Measurements from ENCODE around the gene SVOP.

Gene SVOP

GRCh38 chr12:108973629-108974152 is 47.2 kb downstream of the SVOP start:
- no peak for DNase-seq

DNA sequence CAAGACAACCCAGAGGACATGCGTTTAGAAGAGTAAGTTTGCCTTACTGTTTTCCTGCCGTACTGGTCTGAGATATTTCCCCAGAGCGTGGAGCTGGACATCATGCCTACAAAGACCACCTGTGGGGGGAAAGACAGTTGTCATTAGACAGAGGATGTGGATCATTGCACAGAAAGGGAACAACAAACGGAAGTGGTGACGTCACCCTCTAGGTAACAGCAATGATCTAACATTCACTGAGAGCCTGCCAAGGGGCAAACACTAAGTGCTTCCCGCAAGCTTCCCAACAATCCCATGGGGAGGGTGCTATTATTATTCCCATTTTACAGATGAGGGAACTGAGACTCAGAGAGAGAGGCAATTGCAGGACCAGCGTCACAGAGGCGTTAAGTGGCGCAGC is 48.5 kb downstream of the SVOP start:
- DNase-seq: no peak

DNA sequence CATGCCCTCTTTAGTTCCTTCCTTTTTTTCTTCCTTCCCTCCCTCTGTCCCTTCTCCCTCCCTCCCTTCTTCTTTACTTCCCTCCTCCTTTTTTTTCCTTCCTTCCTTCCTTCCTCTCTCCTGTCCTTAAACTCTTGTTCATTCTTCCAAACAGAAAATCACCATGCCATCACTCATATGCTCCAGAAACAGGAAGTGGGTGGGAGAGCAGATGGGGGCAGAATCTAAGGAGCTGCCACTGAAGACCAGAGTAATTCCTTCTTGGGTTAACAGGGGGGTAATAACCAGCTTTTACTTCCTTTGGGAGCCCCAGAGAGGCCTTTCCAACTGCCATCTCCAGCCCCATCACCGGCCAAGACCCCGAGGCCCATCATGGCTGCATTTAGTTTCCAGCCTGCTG is 51.2 kb downstream of the SVOP start:
- DNase-seq: no peak

DNA sequence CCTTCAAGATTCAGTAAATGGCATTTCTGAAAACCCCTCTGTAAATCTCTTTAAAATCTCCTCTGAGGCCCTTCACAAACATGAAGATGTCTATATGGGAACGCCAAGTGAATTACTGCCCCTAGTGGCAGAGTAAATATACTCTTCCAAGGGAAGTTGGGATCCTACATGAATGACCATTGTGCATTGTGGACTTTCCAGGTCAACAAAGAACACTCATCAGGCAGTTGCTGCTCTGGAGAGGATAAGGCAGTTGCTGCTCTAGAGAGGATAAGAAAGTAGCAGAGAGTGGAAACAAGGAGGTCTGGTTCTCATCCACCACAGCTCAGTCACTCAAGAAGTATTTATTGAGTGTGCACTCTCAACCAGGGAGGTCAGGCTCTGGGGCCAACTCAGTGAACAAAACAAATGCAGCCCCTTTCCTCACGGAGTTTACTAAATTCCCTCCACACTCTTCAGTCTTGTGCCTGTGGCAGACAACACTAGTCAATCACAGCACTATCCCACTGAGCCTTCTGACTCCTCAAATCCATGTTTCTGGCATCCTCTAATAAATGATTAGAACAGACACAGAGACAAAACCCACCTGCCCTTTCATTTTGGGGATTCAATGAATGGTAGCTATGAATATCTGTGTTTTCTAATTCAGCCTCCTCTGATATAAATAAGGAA is 52.9 kb downstream of the SVOP start:
- DNase-seq: no peak

DNA sequence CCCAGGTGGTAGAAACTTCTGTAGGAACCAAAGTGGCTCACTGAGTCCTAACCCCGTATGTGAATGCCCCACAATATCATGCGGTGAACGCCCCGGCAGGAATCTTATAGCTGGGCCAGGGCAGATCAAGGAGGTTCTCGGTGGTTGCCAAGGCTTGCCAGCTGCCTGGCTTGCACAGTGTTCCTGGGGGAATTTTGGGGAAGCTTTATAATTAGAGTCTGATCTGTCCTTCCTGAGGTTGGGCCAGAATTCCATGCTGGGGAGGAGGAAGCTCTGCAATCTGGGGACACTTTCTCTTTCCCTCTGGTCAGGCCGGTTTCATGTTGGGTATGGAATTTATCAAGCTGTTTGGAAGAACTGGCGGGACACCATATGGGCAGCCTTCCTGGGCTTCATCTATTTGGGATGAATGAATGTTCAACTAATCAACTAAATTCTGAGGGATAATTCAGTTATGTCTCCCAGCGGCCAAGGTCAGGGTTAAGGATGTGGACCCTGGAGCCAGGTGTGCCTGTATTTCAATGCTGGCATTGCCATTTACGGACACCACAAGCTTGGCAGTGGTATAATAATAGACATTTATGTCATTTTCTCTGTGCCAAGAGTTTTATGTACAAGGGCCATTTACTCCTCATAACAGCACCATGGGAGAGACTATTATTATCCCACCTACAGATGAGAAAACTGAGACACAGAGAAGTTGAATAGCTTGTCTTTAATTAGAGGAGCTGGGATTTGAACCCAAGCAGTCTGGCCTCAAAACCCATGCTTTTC is 54.3 kb downstream of the SVOP start:
- DNase-seq: no peak

DNA sequence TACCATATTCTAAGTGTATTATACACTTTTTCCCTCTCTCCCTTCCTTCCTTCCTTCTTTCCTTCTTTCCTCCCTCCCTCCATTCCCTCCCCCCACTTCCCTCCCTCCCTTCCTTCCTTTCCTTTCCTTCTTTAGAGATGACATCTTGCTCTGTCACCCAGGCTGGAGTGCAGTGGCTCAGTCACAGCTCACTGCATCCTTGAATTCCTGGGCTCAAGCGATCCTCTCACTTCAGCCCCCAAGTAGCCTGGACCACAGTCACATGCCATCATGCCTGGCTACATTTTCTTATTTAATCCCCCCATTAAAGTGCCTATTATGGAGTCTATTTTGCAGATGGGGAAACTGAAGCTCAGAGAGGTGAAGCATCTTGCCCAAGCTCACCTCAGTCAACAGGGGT is 55.0 kb downstream of the SVOP start:
- no peak for DNase-seq

- no peak for DNase-seq
These were observed 56.2 kb downstream of the SVOP start for GRCh38 chr12:108964371-108965352.

DNA sequence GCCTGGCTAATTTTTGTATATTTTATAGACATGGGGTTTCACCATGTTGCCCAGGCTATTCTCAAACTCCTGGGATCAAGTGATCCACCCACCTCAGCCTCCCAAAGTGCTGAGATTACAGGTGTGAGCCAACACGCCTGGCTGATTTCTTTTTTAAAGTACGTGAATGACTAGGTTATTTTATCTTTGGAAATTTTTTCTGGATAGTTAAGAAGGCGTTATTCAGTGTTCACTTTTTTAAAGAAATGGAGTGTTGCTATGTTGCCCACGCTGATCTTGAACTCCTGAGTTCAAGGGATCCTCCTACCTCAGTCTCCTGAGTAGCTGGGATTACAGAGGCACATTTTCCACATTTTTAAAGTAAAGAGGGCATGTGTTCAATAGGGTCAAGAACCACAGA is 58.6 kb downstream of the SVOP start:
- DNase-seq: no peak

- DNase-seq: no peak
These were observed 60.9 kb downstream of the SVOP start for GRCh38 chr12:108959748-108960655.

- DNase-seq: no peak
These were observed 65.5 kb downstream of the SVOP start for GRCh38 chr12:108955225-108955835.

- peak; percentile 47 for DNase-seq
These were observed 69.7 kb downstream of the SVOP start for GRCh38 chr12:108950991-108951739.

DNA sequence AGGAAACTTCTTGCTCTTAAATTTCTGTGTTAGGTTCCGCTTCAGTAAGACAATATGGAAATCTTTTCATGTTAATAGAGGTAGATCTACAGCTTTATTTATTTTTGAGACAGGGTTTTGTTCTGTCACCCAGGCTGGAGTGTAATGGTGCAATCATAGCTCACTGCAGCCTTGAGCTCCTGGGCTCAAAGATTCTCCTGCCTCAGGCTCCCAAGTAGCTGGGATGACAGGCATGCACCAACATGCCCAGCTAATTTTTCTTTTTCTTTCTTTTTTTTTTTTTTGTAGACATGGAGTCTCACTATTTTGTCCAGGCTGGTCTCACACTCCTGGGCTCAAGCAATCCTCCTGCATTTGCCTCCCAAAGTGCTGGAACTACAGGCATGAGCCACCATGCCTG is 70.9 kb downstream of the SVOP start:
- no peak for DNase-seq

DNA sequence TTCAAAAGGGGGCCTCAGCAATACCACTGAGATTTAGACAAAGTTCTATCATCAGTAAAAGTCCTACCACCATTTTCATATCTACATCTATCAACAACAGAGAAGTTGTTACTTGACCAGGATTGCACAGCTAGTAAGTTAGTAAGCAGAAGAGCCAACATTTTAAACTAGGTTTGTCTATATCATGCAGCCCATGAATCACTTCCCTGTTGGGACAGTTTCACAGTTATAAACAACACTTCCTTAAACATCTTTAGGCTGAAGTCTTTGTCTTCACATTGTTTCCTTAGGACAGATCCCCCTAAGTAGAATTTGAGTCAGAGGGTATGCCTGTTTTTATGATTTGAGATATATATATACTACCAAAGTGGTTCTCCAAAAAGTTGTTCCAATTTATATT is 72.5 kb downstream of the SVOP start:
- no peak for DNase-seq

- no peak for DNase-seq
These were observed 73.8 kb downstream of the SVOP start for GRCh38 chr12:108947097-108947496.

DNA sequence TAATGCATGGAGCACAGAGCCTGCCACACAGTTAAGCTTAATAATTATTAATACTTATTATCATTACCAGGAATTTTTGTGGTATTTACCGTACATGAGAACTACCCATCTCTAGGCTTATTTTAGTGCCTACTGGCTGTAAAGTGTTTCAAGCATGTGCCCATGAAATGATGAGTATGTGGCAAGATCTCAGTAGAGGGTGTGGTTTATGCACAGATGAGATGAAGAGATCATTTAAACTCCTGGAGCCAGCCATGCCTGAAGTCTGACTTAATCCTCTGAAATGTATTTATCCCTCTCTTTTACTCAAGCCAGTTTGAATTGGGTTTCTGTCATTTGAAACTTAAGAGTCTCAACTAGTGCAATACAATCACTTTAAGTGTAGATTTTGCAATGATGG is 80.7 kb downstream of the SVOP start:
- no peak for DNase-seq

- DNase-seq: no peak
These were observed 81.3 kb downstream of the SVOP start for GRCh38 chr12:108939594-108939993.

GRCh38 chr12:108938247-108938924 is 82.5 kb downstream of the SVOP start:
- no peak for DNase-seq

DNA sequence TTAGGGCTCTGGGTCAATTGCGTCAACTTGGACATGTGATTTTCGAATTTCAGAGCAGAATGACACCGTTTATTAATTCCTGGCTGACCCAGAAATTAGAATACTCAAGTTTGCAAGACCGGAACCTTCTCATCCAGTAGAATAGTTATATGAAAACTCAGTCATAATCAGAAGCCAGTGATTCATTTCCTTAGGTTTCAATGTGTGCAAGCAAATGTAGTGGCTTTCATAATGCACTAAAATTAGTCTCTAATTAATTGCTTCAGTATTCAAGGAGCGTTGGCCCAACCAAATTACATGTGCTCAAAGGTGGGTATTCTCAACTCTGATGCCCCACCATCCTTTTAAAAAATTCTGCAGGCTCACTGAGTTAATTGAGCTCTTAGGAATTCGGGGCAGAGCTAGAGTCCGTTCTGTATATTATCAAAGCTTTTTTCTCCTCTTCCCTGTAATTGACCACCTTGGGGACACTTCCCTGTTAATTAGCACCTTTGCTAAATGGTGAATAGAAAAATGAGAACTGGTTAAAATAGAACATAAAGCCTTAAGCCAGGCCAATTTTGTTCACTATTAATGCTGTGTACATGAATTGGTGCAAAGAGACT is 85.6 kb downstream of the SVOP start:
- no peak for DNase-seq

- DNase-seq: no peak
These were observed 86.9 kb downstream of the SVOP start for GRCh38 chr12:108933949-108934348.

DNA sequence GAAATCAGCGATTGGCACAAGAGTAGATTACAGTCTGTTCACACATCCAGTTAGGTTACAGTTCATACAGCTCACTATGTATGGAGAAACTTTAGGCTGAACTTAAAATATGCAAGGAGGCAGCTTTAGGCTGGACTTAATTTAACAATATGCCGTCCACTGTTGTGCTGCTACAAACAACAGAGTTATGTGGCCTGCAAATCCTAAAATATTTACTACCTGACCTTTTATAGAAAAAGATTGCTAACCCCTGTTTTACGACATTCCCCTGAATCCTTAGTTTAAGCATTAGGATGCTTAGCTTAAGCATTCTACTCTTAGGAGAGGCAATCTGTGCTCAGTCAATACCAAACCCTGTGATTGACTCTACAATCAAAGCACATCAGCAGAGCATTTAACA is 90.1 kb downstream of the SVOP start:
- no peak for DNase-seq

All from NCI-H1694 (cell line).